ENCODE results near the gene IL1A.

DNA sequence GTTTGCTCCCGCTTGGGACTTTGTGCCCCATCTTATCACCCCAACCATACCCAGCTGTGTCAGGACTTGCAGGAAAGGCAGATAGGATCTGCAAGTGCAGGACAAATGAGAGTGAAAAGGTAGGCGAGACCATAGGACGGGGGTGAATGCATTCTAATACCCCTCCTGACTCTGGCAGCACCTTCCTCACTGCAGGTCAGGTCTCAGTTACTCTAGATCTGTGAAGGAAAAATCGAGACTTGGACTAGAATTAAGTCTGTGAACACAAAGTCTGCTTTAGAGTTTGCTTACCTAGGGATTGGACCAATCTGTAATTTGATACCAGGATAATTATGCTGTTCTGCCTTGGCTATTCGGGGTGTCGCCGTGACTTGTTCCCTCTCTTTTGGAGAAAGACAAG is 43.8 kb downstream of the IL1A start:
- TF ChIP-seq, protein P1, sequence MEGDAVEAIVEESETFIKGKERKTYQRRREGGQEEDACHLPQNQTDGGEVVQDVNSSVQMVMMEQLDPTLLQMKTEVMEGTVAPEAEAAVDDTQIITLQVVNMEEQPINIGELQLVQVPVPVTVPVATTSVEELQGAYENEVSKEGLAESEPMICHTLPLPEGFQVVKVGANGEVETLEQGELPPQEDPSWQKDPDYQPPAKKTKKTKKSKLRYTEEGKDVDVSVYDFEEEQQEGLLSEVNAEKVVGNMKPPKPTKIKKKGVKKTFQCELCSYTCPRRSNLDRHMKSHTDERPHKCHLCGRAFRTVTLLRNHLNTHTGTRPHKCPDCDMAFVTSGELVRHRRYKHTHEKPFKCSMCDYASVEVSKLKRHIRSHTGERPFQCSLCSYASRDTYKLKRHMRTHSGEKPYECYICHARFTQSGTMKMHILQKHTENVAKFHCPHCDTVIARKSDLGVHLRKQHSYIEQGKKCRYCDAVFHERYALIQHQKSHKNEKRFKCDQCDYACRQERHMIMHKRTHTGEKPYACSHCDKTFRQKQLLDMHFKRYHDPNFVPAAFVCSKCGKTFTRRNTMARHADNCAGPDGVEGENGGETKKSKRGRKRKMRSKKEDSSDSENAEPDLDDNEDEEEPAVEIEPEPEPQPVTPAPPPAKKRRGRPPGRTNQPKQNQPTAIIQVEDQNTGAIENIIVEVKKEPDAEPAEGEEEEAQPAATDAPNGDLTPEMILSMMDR (IDR thresholded peaks at IDR 0.05 in 2 of 3, conservative IDR thresholded peaks at IDR 0.05 in 1 of 3; ENCODE audit: control insufficient read depth in 2 of 3, extremely low read depth in 1 of 3, insufficient read depth in 1 of 3, low read depth in 3 of 3, low read length in 3 of 3) = no peak
- TF ChIP-seq SUZ12 (IDR thresholded peaks at IDR 0.05; ENCODE audit: unreplicated experiment) (no peak), RBBP5 (conservative IDR thresholded peaks at IDR 0.05) (no peak), TAF1 (IDR thresholded peaks at IDR 0.05; ENCODE audit: borderline replicate concordance, low read depth, low read length) (no peak), ESRRA (IDR thresholded peaks at IDR 0.05; ENCODE audit: low read length) (no peak), RCOR1 (conservative IDR thresholded peaks at IDR 0.05; ENCODE audit: low read depth, low read length) (no peak), SUPT20H (IDR thresholded peaks at IDR 0.05; ENCODE audit: borderline replicate concordance, control insufficient read depth, low read depth, low read length) (no peak), CHD2 (IDR thresholded peaks at IDR 0.05; ENCODE audit: borderline replicate concordance, low read depth, low read length) (no peak), NFYB (IDR thresholded peaks at IDR 0.05; ENCODE audit: insufficient read depth, low read depth, low read length) (no peak)
- TF ChIP-seq, protein P2, sequence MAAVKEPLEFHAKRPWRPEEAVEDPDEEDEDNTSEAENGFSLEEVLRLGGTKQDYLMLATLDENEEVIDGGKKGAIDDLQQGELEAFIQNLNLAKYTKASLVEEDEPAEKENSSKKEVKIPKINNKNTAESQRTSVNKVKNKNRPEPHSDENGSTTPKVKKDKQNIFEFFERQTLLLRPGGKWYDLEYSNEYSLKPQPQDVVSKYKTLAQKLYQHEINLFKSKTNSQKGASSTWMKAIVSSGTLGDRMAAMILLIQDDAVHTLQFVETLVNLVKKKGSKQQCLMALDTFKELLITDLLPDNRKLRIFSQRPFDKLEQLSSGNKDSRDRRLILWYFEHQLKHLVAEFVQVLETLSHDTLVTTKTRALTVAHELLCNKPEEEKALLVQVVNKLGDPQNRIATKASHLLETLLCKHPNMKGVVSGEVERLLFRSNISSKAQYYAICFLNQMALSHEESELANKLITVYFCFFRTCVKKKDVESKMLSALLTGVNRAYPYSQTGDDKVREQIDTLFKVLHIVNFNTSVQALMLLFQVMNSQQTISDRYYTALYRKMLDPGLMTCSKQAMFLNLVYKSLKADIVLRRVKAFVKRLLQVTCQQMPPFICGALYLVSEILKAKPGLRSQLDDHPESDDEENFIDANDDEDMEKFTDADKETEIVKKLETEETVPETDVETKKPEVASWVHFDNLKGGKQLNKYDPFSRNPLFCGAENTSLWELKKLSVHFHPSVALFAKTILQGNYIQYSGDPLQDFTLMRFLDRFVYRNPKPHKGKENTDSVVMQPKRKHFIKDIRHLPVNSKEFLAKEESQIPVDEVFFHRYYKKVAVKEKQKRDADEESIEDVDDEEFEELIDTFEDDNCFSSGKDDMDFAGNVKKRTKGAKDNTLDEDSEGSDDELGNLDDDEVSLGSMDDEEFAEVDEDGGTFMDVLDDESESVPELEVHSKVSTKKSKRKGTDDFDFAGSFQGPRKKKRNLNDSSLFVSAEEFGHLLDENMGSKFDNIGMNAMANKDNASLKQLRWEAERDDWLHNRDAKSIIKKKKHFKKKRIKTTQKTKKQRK (IDR thresholded peaks at IDR 0.05; ENCODE audit: low read depth, low read length) = no peak
- TF ChIP-seq, protein P3, sequence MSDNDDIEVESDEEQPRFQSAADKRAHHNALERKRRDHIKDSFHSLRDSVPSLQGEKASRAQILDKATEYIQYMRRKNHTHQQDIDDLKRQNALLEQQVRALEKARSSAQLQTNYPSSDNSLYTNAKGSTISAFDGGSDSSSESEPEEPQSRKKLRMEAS (IDR thresholded peaks at IDR 0.05; ENCODE audit: low read depth, low read length) = no peak

Measured in GM12878 (cell line).